PC-9 (cell line): ENCODE results near the gene UBE2O.

Experiments
- EZH2 ChIP-seq: fragments of 200-600 bp; sonication (generic); IDR thresholded peaks from 2 replicates; pipeline ENCODE4 v1.8.0; 2017; ENCODE audit warnings: antibody characterized with exemption, low read depth
- TF ChIP-seq, protein P1 (sequence below): fragments of 200-600 bp; sonication (generic); conservative IDR thresholded peaks from 2 replicates; pipeline ENCODE4 v1.6.1; 2017; ENCODE audit warnings: mixed run types, antibody characterized with exemption, mild to moderate bottlenecking, moderate library complexity

DNA sequence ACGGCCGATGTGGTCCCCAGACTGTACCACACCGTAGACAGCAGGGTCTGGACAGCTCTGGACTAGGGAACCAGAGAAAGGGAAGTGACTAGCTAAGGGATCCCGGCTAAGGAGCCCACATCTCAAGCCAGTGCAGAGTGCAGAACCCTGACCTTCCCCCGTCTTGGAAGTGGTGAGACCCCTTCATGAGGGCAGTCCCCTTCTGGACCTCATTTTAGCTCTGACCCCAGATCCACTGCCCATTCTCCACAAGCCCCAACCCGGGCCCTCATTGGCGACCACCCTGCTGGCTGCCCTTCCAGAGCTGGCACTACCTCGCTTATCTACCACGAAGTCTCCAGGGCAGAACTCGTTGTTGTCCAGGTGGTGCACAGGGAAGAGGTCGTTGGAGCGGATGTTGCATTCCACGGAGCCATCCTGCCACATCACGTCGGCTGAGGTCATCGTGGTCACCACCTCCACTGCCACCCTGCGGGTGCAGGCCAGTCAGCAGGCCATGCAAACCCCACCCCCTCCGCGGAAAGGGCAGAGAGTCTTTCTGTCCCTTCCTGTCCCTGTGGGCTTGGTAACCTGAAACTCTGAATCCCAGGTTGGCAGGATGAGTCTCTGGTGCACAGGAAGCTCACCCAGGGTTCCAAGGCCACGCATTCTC lies 54.3 kb downstream of the UBE2O start:
- TF ChIP-seq EZH2 = no peak
- TF ChIP-seq, protein P1, sequence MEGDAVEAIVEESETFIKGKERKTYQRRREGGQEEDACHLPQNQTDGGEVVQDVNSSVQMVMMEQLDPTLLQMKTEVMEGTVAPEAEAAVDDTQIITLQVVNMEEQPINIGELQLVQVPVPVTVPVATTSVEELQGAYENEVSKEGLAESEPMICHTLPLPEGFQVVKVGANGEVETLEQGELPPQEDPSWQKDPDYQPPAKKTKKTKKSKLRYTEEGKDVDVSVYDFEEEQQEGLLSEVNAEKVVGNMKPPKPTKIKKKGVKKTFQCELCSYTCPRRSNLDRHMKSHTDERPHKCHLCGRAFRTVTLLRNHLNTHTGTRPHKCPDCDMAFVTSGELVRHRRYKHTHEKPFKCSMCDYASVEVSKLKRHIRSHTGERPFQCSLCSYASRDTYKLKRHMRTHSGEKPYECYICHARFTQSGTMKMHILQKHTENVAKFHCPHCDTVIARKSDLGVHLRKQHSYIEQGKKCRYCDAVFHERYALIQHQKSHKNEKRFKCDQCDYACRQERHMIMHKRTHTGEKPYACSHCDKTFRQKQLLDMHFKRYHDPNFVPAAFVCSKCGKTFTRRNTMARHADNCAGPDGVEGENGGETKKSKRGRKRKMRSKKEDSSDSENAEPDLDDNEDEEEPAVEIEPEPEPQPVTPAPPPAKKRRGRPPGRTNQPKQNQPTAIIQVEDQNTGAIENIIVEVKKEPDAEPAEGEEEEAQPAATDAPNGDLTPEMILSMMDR = no peak
